Osteocyte (in vitro differentiated cells): ENCODE measurements around the gene CFAP53. TPM values are rescaled to one million over a fixed set of nuclear protein-coding genes. Genes with fewer than 3 reads are reported as not detected.
A peak's percentile ranks its signal among the peaks of the same experiment; 100 is the strongest.
"Not testable (repeated sequence)": the region's sequence is repeated elsewhere in the genome, so short reads cannot be mapped to it uniquely, and the experiment has no call there.

Experiments
- DNase-seq: peaks from one replicate; pipeline ENCODE4 v3.0.0; 2021; ENCODE audit warnings: mixed read lengths; ENCODE audit not compliant: unreplicated experiment; ENCODE audit errors: extremely low spot score
- H3K27ac Mint-ChIP-seq: one replicate; pipeline ENCODE4 v1.8.0; 2021; ENCODE audit warnings: mild to moderate bottlenecking, mixed read lengths; ENCODE audit not compliant: unreplicated experiment
- H3K27me3 Mint-ChIP-seq: one replicate; pipeline ENCODE4 v1.8.0; 2021; ENCODE audit warnings: mixed read lengths; ENCODE audit not compliant: unreplicated experiment
- H3K36me3 Mint-ChIP-seq: one replicate; pipeline ENCODE4 v1.8.0; 2021; ENCODE audit warnings: mixed read lengths; ENCODE audit not compliant: unreplicated experiment
- H3K4me1 Mint-ChIP-seq: one replicate; pipeline ENCODE4 v1.8.0; 2021; ENCODE audit warnings: mixed read lengths; ENCODE audit not compliant: unreplicated experiment
- H3K4me3 Mint-ChIP-seq: one replicate; pipeline ENCODE4 v1.8.0; 2021; ENCODE audit warnings: mild to moderate bottlenecking, moderate library complexity, mixed read lengths; ENCODE audit not compliant: unreplicated experiment
- H3K9me3 Mint-ChIP-seq: one replicate; pipeline ENCODE4 v1.8.0; 2021; ENCODE audit warnings: mixed read lengths; ENCODE audit not compliant: unreplicated experiment
- total RNA-seq: library from RNA; stranded (reverse); gene quantifications from 2 replicates; pipeline ENCODE4 v1.2.1, GENCODE V29; 2021
- TF ChIP-seq, protein P1 (sequence below): fragments of 200-600 bp; sonication (generic); IDR thresholded peaks from 2 replicates; pipeline ENCODE4 v1.5.0; 2021; ENCODE audit warnings: antibody characterized with exemption, mild to moderate bottlenecking, moderate library complexity

CFAP53 gene
- total RNA-seq, 1 donor from 2014 or later = 0.78 TPM

DNA sequence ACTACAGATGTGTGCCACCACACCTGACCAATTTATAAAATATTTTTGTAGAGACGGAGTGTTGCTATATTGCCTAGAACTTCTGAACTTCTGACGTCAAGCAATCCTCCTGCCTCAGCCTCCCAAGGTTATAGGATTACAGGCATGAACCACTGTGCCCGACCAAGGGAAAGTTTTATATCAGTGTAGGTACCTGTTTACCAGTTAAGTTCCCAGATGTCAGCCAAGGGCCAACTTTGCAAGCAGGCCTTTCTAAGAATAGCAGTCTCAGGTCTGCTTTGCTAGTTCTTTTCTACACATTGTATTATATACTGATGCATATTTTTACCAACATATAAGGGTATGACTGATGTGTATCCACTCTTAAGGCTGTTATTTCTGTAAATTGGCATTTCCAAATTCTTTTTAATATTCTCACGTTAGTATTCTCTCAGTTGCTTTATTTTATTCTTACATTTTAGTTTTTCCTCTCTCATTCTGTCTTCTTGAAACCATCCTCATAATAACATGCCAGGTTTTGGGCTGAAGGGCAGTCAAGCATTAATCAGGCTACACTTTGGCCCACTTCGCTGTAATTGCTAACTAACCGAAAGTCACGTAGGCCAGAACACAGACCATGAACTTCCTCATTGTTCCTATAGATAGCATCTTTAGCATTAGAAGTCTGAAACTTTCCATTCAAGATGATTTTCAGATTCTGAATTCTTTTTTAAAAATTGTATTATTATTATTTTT, 46.2 kb upstream of the CFAP53 start:
- Mint-ChIP-seq H3K27me3 (peaks cover 21% of the 10 kb centered on the region), H3K4me1 (peaks cover 4% of the 10 kb centered on the region), H3K36me3 (no peaks in the 10 kb centered on the region), H3K4me3 (no peak overlapping the region), H3K9me3 (peaks cover 4% of the 10 kb centered on the region), H3K27ac (no peak overlapping the region)
- no peak for DNase-seq
- TF ChIP-seq, protein P1, sequence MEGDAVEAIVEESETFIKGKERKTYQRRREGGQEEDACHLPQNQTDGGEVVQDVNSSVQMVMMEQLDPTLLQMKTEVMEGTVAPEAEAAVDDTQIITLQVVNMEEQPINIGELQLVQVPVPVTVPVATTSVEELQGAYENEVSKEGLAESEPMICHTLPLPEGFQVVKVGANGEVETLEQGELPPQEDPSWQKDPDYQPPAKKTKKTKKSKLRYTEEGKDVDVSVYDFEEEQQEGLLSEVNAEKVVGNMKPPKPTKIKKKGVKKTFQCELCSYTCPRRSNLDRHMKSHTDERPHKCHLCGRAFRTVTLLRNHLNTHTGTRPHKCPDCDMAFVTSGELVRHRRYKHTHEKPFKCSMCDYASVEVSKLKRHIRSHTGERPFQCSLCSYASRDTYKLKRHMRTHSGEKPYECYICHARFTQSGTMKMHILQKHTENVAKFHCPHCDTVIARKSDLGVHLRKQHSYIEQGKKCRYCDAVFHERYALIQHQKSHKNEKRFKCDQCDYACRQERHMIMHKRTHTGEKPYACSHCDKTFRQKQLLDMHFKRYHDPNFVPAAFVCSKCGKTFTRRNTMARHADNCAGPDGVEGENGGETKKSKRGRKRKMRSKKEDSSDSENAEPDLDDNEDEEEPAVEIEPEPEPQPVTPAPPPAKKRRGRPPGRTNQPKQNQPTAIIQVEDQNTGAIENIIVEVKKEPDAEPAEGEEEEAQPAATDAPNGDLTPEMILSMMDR = no peak

DNA sequence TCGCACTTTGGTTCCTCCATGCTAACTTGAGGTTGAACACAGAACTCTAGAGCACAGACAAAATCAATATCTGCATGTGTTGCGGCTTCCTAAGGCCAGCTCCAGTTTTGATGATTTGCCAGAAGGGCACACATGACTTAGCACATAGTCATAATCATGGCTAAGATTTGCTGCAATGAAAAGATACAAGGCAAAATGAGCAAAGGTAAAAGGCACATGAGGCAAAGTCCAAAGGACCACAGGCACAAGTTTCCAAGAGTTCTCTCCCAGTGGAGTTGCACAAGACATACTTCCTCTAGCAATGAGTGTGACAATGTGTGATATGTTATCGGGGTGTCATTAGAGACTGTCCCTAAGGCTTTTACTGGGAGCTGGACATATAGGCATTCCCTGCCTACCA, 45.4 kb upstream of the CFAP53 start:
- no peak overlapping the region for H3K4me3 Mint-ChIP-seq
- peaks cover 4% of the 10 kb centered on the region for H3K9me3 Mint-ChIP-seq
- no peaks in the 10 kb centered on the region for H3K36me3 Mint-ChIP-seq
- H3K27me3 Mint-ChIP-seq = peaks cover 18% of the 10 kb centered on the region
- H3K4me1 Mint-ChIP-seq = peaks cover 4% of the 10 kb centered on the region
- no peak overlapping the region for H3K27ac Mint-ChIP-seq
- no peak for DNase-seq
- TF ChIP-seq, protein P1 = no peak

DNA sequence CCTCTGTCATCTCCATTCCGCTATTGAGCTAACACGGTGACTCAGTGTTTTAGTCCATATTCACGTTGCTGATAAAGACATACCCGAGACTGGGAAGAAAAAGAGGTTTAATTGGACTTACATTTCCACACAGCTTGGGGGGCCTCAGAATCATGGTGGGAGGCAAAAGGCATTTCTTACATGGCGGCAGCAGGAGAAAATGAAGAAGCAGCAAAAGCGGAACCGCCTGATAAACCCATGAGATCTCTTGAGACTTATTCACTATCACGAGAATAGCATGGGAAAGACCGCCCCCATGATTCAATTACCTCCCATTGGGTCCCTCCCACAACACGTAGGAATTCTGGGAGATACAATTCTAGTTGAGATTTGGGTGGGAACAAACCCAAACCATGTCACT, 43.8 kb upstream of the CFAP53 start:
- peaks cover 4% of the 10 kb centered on the region for H3K4me1 Mint-ChIP-seq
- no peak for DNase-seq
- H3K27me3 Mint-ChIP-seq = peaks cover 22% of the 10 kb centered on the region
- no peak overlapping the region for H3K4me3 Mint-ChIP-seq
- no peaks in the 10 kb centered on the region for H3K36me3 Mint-ChIP-seq
- H3K9me3 Mint-ChIP-seq = peaks cover 8% of the 10 kb centered on the region
- TF ChIP-seq, protein P1 = no peak
- H3K27ac Mint-ChIP-seq = no peak overlapping the region

DNA sequence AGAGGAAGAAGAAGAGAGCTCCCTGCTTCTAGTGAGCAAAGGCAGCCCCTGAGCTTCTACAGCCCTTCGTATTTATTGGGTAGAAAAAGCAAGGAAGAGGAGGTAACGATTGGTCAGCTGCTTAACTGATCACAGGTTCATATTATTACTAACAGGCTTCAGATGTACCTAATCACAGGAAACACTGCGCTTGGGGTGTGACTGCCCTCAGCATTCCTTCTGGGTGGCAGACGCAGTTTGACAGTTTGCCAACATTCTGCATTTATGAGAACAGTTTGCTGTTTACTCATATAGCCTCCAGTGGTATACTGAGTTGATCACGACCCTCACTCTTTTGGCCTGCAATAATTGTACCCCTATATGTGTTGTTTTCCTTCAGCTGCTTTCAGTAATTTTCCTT, 42.6 kb upstream of the CFAP53 start:
- DNase-seq, H3K36me3 Mint-ChIP-seq, H3K9me3 Mint-ChIP-seq, H3K4me1 Mint-ChIP-seq, H3K4me3 Mint-ChIP-seq, H3K27ac Mint-ChIP-seq: not testable (repeated sequence)
- peaks cover 22% of the 10 kb centered on the region for H3K27me3 Mint-ChIP-seq

DNA sequence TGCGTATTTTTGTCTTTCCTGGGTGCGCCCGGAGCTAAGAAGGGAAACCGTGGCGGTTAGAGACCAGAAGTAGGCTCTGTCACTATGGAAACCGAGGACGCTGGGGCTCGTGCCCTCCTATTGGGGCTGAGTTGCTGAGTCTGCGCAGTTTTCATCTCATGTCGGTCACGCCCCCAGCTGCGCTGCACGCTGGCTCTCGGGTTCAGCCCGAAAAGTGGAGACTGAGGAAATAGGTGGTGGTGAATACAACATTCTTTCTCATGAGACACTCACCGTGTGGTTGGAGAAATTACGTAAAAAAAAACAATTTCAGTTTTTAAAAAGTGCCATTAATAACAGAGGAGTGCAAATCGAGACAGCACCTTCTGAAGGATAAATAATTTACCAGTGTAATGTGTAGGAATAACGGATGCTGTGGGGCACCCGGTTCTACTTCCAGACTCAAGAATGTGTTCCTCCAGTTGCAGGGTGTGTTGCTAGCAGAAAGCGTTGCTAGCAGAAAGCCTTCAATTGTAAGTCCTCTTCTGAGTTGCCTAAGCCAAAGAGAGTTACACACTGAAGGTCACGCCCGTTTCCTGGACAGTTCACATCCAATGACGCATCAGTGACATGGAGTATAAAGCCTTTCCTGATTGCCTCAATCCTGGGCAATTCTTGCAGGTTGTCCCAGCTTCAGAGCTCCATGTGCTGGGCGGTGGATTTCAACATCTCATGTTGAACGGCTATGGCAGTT, 41.6 kb upstream of the CFAP53 start:
- H3K4me1 Mint-ChIP-seq = peaks cover 4% of the 10 kb centered on the region
- peak overlapping the region; percentile 82 for H3K4me3 Mint-ChIP-seq
- peaks cover 9% of the 10 kb centered on the region for H3K9me3 Mint-ChIP-seq
- H3K27me3 Mint-ChIP-seq = peaks cover 25% of the 10 kb centered on the region
- H3K36me3 Mint-ChIP-seq = no peaks in the 10 kb centered on the region
- DNase-seq = no peak
- H3K27ac Mint-ChIP-seq = no peak overlapping the region
- TF ChIP-seq, protein P1 = no peak
